Astrocyte (in vitro differentiated cells and primary cell): Measurements from ENCODE around the gene CYRIA. TPM values are rescaled to one million over a fixed set of nuclear protein-coding genes. Genes with fewer than 3 reads are reported as not detected.
A peak's percentile ranks its signal among the peaks of the same experiment; 100 is the strongest.

Experiments
- DNase-seq: peaks from one replicate; pipeline ENCODE4 v3.0.0-alpha.2; 2010; ENCODE audit warnings: low read depth
- FAIRE-seq: peaks from 2 replicates; lab custom pipeline; 2011; peaks lifted over from hg19 to GRCh38; lab: Jason Lieb, UNC
- H2AFZ ChIP-seq: 2 replicates; pipeline ENCODE4 v1.6.0; 2012; ENCODE audit warnings: low read depth, low read length, inconsistent platforms
- H3K27ac ChIP-seq: 2 replicates; pipeline ENCODE4 v1.5.1; 2011; ENCODE audit warnings: low read depth, low read length, inconsistent platforms
- H3K27me3 ChIP-seq: 2 replicates; pipeline ENCODE4 v1.6.0; 2011; ENCODE audit warnings: low read length, inconsistent platforms; ENCODE audit not compliant: insufficient read depth
- H3K36me3 ChIP-seq: 2 replicates; pipeline ENCODE4 v1.5.1; 2011; ENCODE audit warnings: low read length, inconsistent platforms; ENCODE audit not compliant: insufficient read depth
- H3K4me1 ChIP-seq: 2 replicates; pipeline ENCODE4 v1.5.1; 2011; ENCODE audit warnings: low read length, inconsistent platforms; ENCODE audit not compliant: insufficient read depth
- H3K4me2 ChIP-seq: 2 replicates; pipeline ENCODE4 v1.6.0; 2012; ENCODE audit warnings: low read length, inconsistent platforms
- H3K4me3 ChIP-seq: 2 replicates; pipeline ENCODE4 v1.5.1; 2011; ENCODE audit warnings: low read depth, mild to moderate bottlenecking, low read length, inconsistent platforms; ENCODE audit not compliant: insufficient read depth
- H3K79me2 ChIP-seq: 2 replicates; pipeline ENCODE4 v1.6.0; 2012; ENCODE audit warnings: mild to moderate bottlenecking, low read length, inconsistent platforms; ENCODE audit not compliant: insufficient read depth
- H3K9ac ChIP-seq: 2 replicates; pipeline ENCODE4 v1.6.0; 2012; ENCODE audit warnings: mild to moderate bottlenecking, low read length, inconsistent platforms
- H3K9me3 ChIP-seq: 2 replicates; pipeline ENCODE4 v1.5.1; 2012; ENCODE audit warnings: low read depth, mild to moderate bottlenecking, low read length, inconsistent platforms; ENCODE audit not compliant: insufficient read depth
- H4K20me1 ChIP-seq: 2 replicates; pipeline ENCODE4 v1.6.0; 2012; ENCODE audit warnings: low read length, inconsistent platforms; ENCODE audit not compliant: insufficient read depth
- H3K27ac Mint-ChIP-seq: one replicate; pipeline ENCODE4 v1.8.0; 2021; ENCODE audit warnings: mild to moderate bottlenecking, mixed read lengths; ENCODE audit not compliant: unreplicated experiment
- H3K27me3 Mint-ChIP-seq: one replicate; pipeline ENCODE4 v1.8.0; 2021; ENCODE audit warnings: low read depth, mixed read lengths; ENCODE audit not compliant: unreplicated experiment
- H3K36me3 Mint-ChIP-seq: one replicate; pipeline ENCODE4 v1.8.0; 2021; ENCODE audit warnings: low read depth, mixed read lengths; ENCODE audit not compliant: unreplicated experiment
- H3K4me1 Mint-ChIP-seq: one replicate; pipeline ENCODE4 v1.8.0; 2021; ENCODE audit warnings: low read depth, mixed read lengths; ENCODE audit not compliant: unreplicated experiment
- H3K4me3 Mint-ChIP-seq: one replicate; pipeline ENCODE4 v1.8.0; 2021; ENCODE audit warnings: mild to moderate bottlenecking, moderate library complexity, mixed read lengths; ENCODE audit not compliant: unreplicated experiment
- H3K9me3 Mint-ChIP-seq: one replicate; pipeline ENCODE4 v1.8.0; 2021; ENCODE audit warnings: mild to moderate bottlenecking, mixed read lengths; ENCODE audit not compliant: unreplicated experiment
- CTCF ChIP-seq: IDR thresholded peaks from 2 replicates; pipeline ENCODE4 v1.5.1; 2011; ENCODE audit warnings: low read depth, mild to moderate bottlenecking, inconsistent platforms, low read length, moderate library complexity; ENCODE audit not compliant: insufficient read depth
- EZH2 ChIP-seq: IDR thresholded peaks from 2 replicates; pipeline ENCODE4 v1.6.1; 2012; ENCODE audit warnings: mild to moderate bottlenecking, low read length, inconsistent platforms; ENCODE audit not compliant: insufficient read depth
- total RNA-seq: library from RNA; stranded (reverse); gene quantifications from 2 replicates; pipeline ENCODE4 v1.2.1, GENCODE V29; 2021

Gene CYRIA
- total RNA-seq, 1 donor from 2014 or later, result 4.9 TPM

- peak overlapping the region; percentile 70 for H3K27ac Mint-ChIP-seq
- Histone ChIP-seq H2AFZ (peak overlapping the region; percentile 57), H3K79me2 (no peaks in the 10 kb centered on the region), H3K9me3 (no peaks in the 10 kb centered on the region), H3K4me3 (peak overlapping the region; percentile 47), H3K9ac (peak overlapping the region; percentile 61), H3K36me3 (no peaks in the 10 kb centered on the region), H3K4me2 (peak overlapping the region; percentile 87), H4K20me1 (no peaks in the 10 kb centered on the region), H3K27ac (peak overlapping the region; percentile 75), H3K4me1 (peaks cover 35% of the 10 kb centered on the region), H3K27me3 (no peaks in the 10 kb centered on the region)
- no peaks in the 10 kb centered on the region for H3K27me3 Mint-ChIP-seq
- peaks cover 34% of the 10 kb centered on the region for H3K4me1 Mint-ChIP-seq
- no peaks in the 10 kb centered on the region for H3K9me3 Mint-ChIP-seq
- FAIRE-seq (peak; percentile 23), DNase-seq (peak; percentile 76)
- no peaks in the 10 kb centered on the region for H3K36me3 Mint-ChIP-seq
- no peak overlapping the region for H3K4me3 Mint-ChIP-seq
- TF ChIP-seq CTCF, result no peak
- TF ChIP-seq EZH2, result no peak
These were observed 15.1 kb downstream of the CYRIA start for GRCh38 chr2:16650287-16651249.

- Mint-ChIP-seq H3K4me3 (no peak overlapping the region), H3K9me3 (no peaks in the 10 kb centered on the region), H3K27me3 (no peaks in the 10 kb centered on the region), H3K36me3 (no peaks in the 10 kb centered on the region), H3K4me1 (peaks cover 33% of the 10 kb centered on the region), H3K27ac (peak overlapping the region; percentile 70)
- Histone ChIP-seq H4K20me1 (no peaks in the 10 kb centered on the region), H3K79me2 (no peaks in the 10 kb centered on the region), H3K27ac (peak overlapping the region; percentile 75), H3K4me3 (no peak overlapping the region), H3K4me2 (peak overlapping the region; percentile 87), H3K36me3 (no peaks in the 10 kb centered on the region), H3K9me3 (no peaks in the 10 kb centered on the region), H3K9ac (no peak overlapping the region), H3K4me1 (peaks cover 35% of the 10 kb centered on the region), H2AFZ (peak overlapping the region; percentile 7), H3K27me3 (no peaks in the 10 kb centered on the region)
- no peak for FAIRE-seq
- no peak for DNase-seq
- no peak for TF ChIP-seq CTCF
- TF ChIP-seq EZH2, result no peak
These were observed 16.0 kb downstream of the CYRIA start for GRCh38 chr2:16649353-16650286.
